Dermis blood vessel endothelial cell (primary cell): ENCODE measurements around the gene PCDH7. TPM values are rescaled to one million over a fixed set of nuclear protein-coding genes. Genes with fewer than 3 reads are reported as not detected.
A peak's percentile ranks its signal among the peaks of the same experiment; 100 is the strongest.

Experiments used
- DNase-seq: peaks from one replicate; pipeline ENCODE4 v3.0.0; 2010
- total RNA-seq: library from RNA; depleted of rRNA; stranded (reverse); fragments of >200 nt; gene quantifications from 2 replicates; pipeline ENCODE4 v1.2.3, GENCODE V29; 2014

The PCDH7 gene
- 0.28 and 0.34 TPM in 2 replicates for total RNA-seq

DNA sequence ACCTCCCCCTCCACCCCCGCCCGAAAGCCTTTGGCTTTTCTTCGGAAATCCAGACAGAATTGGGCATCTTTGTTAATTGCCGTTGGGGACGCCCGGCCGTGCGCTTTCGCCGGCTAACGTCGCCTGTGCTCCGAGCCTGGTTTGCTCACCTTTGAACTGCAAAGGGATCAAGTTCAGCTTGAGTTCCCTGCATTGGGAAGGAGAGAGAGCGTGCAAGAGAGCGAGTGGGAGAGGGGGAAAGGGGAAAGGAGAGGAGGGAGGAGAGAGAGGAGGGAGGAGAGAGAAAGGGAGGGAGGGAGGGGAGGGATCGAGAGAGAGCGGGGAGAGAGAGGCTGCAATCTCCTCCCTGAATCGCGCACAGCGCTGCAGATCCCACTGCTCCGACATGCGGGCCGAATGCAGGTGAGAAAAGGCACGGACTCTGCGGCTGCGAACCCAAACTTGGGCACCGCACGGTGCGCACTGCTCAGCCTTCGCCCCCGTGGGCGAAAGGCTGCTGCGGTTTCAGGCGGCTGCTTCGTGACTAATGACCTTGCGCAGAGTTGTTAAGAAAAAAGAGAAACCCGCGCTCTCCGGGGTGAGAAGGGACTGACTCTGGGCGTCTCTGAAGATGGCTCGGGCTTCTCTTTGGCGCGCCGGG lies at the start of gene PCDH7:
Gene PCDH7, plus strand, starts transcription at position 349 of the 640 bp plus-strand sequence. CDS start 1,054 bp downstream, outside the sequence.
- peak; percentile 18 for DNase-seq

DNA sequence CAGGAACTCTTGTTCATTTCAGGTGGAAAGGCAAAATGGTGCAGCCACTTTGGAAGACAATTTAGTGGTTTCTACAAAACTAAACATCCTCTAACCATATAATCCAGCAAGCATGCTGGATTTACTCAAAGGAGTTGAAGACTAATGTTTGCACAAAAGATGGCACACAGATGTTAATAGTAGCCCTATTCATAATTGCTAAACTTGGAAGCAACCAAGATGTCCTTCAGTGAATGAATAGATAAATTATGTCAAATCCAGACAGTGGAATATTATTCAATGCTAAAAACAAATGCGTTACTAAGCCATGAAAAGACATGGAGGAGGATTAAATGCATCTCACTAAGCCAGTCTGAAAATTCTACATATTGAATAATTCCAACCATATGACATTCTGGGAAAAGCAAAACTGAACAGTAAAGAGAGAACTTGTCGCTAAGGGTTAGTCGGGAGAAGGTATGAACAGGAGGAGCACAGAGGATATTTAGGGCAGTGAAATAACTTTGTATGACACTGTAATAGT lies 48.2 kb upstream of the PCDH7 start:
- DNase-seq = no peak

DNA sequence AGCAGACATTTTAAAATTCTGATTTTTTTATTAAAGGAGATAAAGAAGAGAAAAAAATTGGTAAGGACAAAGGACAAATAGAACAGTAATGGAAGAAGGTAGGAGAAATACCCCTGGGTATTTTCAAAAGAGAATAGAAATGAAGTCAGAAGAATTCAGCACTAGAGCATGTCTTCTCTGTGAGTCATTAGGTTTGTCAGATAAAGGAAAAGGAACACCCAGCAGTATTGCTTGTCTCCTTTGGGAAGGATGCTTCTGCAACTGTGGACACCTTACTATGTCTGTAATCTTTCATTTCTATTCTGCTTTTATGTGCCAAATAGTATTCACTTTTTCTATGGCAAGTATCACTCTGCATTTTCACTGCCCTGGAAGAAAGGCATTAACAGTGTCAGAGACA lies 24.0 kb upstream of the PCDH7 start:
- DNase-seq = no peak

- DNase-seq = peak; percentile 57
Measured at GRCh38 chr4:30714408-30715031, 5.6 kb upstream of the PCDH7 start.

DNA sequence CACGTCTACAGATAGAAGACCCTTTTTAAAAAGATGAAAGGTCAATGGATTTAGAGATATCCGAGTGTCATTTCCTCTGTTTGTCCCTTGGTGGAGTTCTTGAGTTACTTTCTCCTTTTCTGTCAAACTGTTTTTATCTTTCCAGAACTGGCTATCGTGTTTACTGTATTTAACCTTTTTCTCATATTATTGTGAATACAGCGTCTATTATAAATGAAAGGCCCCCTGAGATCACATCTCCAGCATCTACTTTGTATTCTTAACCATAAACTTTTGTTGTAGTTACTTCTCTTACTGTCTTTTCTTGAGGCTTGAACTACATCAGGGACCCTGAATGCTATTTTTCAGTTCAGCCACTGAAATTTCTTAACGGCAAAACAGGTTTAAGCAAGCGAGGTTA lies 4.0 kb upstream of the PCDH7 start:
- DNase-seq = peak; percentile 28

GRCh38 chr4:30716681-30717207 lies 3.4 kb upstream of the PCDH7 start:
- peak; percentile 5 for DNase-seq

DNA sequence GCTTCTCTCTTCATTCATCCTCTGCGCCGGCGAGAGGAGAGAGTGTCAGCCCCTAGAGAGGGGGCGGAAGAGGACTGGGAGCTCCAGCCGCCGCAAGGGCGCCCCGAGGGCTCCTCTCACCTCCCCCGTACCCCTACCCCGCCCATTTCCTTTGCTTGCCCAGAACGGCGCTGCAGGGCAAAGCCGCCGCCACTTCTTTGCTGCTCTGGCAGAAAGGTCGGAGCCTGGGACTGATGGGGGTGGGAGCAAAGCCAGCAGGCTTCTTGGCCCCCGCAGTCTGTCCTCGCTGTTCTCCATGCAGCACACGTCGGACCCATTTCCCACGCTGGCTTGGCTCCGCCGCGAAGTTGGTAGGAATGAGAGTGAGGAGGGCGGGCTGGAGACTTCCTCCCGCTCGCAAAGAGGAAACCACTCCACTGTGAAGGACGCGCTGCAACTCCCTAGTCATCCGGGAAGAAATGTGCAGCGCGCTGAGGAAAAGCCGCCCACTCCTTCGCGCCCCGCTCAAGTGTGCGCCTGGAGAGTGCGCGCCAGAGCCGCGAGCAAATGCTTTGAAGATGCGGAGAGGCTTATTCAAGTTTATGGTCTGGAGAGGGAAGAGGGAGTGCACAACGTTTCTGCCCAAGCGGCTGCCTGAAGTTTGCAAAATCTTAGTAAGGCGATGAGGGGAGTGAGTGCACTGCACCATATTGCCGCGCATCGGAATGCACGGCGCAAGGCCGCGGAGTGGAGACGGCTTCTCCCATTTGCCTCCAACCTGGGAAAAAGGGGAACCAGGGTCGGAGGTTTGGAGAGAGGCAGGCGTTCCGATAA lies 2.8 kb upstream of the PCDH7 start:
- DNase-seq = peak; percentile 44

DNA sequence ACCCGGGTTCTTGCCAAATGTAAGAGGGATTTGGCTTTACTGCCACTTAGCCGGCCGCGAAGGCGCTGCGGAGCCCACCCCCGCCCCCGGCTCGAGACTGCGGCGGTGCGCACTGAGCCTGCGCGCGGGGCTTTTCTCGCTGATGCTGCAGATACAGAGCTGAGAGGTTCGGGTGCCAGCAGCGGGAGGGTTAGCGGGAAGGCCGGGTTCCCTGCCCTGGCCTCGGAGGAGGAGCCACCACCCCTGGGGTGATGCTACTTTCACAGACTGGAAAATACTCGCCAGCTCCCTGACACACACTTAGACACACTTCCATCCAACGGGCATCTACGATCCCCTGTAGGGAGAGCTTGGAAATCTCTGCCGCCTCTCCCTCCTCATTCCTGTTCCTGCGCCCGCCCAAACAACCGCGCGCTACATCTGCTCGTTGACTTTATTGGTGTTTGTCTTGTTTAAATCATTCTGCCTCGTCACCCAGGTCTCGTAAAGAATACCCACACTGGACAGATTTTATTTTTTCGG lies 2.1 kb upstream of the PCDH7 start:
- peak; percentile 4 for DNase-seq

DNA sequence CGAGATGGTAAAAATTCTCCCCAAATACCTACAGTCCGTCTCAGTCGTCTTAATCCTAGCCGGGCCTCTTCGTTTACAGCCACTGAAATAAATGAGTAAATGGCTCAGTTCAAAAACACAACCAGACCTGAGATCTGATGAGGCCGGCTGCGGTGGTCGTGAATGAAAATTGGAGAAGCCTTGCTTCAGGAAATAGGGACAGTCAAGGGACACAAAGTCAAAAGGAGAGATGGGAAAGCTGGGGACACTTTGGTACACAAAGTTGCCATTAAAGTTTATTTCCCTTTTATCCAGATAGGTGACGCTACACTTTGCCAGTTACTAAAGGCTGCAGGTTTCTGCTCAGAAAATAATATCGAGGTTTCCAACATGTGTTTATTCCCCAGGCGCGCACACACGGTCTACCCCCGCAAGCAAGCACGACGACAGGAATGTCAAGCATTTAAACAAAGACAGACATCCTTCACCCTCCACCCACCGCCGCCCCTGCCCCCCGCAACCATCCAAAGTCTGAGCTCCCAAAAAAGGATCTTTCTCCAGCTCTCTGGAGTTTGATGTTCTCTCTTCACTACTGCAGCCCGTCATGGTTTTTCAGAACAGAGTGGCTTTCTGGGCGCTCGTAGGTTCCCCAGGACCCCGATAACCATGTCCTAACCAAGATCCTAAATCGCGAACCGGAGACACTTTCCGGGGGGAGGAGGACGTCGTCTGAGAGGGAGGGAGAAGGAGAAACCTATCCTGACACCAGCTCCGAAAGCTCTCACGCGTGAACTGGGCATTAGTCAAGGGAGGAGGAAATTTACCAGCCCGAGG lies 1.3 kb upstream of the PCDH7 start:
- DNase-seq = peak; percentile 6

DNA sequence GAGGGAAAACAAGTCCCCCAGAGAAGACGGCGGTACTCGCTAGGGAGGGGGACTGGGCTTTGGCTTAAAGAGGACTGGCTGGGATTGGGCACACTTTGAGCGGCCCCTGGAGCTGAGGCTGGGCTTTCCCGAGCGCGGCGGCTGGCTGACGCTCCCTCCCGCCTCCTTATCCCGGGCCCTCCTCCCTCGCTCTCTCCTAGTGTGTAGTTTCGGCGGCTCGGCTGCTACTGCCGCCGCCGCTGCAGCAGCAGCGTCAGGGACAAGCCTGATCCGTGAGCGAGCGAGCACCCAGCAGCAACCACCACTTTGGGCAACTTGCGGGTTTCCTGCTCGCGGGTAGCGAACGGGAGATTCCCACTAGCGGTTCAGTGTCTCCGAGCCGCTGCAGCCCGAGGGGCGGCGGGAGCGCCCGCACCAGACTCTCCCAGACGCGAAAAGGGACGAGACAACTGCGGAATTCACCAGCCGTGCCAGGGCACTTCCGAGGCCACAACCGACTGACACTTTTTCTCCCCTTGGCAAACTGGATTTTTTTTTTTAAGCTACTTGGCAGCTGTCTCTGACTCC lies 632 bp upstream of the PCDH7 start:
- peak; percentile 30 for DNase-seq

- peak; percentile 18 for DNase-seq
Measured at GRCh38 chr4:30720661-30721184, 554 bp downstream of the PCDH7 start.

DNA sequence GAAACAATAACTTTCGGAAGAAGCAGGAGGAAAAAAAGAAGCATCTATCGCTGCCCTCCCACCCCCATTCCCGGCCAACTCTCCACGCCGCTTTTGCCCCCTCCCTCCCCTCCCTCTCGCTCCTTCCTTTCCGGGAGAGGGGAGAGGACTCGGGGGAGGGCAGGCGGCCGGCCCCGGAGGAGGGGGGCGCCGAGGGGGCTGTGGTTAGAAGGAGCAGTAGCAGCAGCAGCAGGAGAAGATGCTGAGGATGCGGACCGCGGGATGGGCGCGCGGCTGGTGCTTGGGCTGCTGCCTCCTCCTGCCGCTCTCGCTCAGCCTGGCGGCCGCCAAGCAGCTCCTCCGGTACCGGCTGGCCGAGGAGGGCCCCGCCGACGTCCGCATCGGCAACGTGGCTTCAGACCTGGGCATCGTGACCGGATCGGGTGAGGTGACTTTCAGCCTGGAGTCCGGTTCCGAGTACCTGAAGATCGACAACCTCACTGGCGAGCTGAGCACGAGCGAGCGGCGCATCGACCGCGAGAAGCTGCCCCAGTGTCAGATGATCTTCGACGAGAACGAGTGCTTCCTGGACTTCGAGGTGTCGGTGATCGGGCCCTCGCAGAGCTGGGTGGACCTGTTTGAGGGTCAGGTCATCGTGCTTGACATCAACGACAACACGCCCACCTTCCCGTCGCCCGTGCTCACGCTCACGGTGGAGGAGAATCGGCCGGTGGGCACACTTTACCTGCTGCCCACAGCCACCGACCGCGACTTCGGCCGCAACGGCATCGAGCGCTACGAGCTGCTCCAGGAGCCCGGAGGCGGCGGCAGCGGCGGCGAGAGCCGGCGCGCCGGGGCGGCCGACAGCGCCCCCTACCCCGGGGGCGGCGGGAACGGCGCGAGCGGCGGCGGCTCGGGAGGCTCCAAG lies 1.3 kb downstream of the PCDH7 start:
- DNase-seq = peak; percentile 35

DNA sequence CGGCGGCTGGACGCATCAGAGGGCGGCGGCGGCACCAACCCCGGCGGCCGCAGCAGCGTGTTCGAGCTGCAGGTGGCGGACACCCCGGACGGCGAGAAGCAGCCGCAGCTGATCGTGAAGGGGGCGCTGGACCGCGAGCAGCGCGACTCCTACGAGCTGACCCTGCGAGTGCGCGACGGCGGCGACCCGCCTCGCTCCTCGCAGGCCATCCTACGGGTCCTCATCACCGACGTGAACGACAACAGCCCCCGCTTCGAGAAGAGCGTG lies 1.9 kb downstream of the PCDH7 start:
- no peak for DNase-seq

DNA sequence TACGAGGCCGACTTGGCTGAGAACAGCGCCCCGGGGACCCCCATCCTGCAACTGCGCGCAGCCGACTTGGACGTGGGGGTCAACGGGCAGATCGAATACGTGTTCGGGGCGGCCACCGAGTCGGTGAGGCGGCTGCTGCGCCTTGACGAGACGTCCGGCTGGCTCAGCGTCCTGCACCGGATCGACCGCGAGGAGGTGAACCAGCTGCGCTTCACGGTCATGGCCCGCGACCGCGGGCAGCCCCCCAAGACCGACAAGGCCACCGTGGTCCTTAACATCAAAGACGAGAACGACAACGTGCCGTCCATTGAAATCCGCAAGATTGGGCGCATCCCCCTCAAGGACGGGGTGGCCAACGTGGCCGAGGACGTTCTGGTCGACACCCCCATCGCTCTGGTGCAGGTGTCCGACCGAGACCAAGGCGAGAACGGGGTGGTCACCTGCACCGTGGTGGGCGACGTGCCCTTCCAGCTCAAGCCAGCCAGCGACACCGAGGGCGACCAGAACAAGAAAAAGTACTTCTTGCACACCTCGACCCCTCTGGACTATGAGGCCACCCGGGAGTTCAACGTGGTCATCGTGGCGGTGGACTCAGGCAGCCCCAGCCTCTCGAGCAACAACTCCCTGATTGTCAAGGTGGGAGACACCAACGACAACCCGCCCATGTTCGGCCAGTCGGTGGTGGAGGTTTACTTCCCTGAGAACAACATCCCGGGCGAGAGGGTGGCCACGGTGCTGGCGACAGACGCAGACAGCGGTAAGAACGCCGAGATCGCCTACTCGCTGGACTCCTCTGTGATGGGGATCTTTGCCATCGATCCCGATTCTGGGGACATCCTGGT lies 2.4 kb downstream of the PCDH7 start:
- no peak for DNase-seq

DNA sequence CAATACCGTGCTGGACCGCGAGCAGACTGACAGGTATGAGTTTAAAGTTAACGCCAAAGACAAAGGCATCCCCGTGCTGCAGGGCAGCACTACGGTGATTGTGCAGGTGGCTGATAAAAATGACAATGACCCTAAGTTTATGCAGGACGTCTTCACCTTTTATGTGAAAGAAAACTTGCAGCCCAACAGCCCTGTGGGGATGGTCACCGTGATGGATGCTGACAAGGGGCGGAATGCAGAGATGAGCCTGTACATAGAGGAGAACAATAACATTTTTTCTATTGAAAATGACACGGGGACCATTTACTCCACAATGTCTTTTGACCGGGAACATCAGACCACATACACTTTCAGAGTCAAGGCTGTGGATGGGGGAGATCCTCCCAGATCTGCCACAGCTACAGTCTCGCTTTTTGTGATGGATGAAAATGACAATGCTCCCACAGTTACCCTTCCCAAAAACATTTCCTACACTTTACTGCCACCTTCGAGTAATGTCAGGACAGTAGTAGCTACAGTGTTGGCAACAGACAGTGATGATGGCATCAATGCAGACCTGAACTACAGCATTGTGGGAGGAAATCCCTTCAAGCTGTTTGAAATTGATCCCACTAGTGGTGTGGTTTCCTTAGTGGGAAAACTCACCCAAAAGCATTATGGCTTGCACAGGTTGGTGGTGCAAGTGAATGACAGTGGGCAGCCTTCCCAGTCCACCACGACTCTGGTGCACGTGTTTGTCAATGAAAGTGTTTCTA lies 3.2 kb downstream of the PCDH7 start:
- DNase-seq = no peak

DNA sequence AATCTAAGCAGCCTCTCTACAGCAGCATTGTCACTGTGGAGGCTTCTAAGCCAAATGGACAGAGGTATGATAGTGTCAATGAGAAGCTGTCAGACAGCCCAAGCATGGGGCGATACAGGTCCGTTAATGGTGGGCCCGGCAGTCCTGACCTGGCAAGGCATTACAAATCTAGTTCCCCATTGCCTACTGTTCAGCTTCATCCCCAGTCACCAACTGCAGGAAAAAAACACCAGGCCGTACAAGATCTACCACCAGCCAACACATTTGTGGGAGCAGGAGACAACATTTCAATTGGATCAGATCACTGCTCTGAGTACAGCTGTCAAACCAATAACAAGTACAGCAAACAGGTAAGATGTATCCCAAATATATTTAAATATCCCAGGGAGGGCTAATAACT lies 4.1 kb downstream of the PCDH7 start:
- no peak for DNase-seq

DNA sequence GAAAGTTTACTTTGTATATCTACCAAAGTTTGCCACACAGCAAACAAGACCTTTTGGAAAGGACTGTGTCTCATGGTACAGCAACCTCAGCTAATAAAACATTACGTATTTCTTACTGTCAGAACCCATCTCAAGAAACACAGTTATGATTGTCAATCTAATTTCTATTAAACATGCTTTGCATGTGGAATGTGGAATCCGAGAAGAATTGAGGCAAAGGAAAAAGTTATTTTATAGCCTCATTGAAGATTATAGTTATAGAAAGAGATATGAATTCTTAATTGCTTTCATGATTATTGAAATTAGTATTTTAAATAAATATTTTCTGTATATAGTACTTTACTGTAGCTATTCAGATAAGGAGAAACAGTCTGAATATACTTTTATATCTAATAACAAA lies 5.4 kb downstream of the PCDH7 start:
- no peak for DNase-seq

DNA sequence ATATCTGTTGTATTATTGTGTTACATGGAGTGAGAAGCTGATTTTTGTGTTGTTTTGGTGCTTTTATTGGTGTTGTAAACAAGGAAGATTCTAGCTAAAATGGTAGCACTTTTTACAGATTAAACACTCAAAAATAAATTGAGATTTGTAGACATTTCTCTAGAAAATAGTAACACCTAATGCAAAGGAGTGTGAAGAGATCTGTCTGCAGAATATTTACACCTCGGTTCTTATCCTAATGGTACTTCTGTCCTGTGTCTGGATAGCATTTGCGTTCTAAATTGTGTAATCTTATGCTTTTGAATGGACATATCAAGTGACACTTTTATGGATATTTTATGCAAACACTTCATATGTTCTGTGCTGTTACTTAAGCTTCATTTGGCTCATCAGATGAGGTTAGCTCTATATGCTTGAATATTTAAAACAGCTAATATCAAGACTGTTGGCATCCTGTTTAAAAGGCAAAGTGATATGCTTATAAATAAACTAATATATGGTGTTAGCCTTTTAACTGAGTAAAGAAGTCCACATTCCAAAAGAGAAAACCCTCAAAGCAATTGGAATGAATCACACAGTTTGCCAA lies 6.0 kb downstream of the PCDH7 start:
- no peak for DNase-seq

GRCh38 chr4:30727409-30727808 lies 7.2 kb downstream of the PCDH7 start:
- no peak for DNase-seq
